ENCODE data around the gene APBB2. TPM values are rescaled to one million over a fixed set of nuclear protein-coding genes. Genes with fewer than 3 reads are reported as not detected.
A peak's percentile ranks its signal among the peaks of the same experiment; 100 is the strongest.

The APBB2 gene
- total RNA-seq, 1 donor from 2014 or later = 124 TPM

DNA sequence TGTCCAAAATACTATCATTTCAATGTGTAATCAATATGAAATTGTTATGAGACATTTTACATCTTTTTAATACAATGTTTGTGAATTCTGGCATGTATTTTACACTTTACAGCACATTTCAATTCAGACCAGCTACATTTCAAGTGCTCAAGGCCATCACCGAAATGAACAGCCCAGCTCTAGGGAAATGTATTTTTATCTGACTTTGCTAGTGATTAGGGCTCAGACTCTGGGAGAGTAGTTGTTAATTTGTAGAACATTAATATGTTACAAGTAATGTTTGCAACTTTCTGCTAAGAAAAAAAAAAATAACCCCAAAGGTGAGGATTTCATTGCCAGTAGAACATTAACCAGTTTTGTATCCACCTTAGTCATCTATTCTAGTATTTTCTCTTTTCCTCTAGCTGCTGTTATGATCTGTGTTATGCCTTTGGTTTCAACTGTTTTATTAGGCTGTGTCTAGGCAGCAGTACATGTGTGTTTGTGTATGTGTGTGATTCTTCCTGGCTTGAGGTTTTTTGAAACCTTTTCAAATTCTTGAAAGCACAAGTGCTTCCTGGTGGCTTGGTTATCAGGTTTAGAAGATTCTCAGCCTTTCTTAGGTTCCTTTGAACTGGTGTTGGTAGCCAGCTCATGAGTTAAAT lies 338.7 kb downstream of the APBB2 start:
- DNase-seq (ENCODE audit: extremely low read depth, low read depth, low spot score) = no peak

GRCh38 chr4:40874901-40875300 lies 339.4 kb downstream of the APBB2 start:
- DNase-seq (ENCODE audit: extremely low read depth, low read depth, low spot score) = no peak

GRCh38 chr4:40874331-40874730 lies 340.0 kb downstream of the APBB2 start:
- no peak for DNase-seq (ENCODE audit: extremely low read depth, low read depth, low spot score)

DNA sequence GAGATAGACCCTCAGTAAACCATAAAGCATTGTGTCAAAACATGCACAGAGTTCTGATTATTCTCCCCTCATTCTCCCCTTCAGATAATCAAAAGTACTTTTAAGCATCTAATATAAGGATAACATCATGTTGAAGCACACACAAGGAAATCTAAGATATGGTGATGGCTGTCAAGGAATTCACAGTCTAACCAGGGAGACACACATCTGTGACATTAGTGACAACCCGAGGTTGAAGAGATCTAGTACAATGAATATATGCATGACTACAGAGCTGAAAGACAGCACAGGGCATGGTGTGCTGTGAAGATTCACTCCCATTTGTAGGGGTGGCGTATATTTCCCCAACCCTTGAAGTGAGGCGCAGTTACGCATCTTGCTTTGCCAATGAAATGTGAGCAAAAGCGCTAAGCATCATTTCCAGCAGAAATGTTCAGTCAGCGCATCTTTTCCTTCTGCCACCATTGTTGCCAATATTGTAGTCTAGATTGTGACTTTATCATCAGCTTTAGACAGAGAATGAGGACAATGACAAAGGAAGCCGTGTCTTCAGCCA lies 342.6 kb downstream of the APBB2 start:
- no peak for DNase-seq (ENCODE audit: extremely low read depth, low read depth, low spot score)

DNA sequence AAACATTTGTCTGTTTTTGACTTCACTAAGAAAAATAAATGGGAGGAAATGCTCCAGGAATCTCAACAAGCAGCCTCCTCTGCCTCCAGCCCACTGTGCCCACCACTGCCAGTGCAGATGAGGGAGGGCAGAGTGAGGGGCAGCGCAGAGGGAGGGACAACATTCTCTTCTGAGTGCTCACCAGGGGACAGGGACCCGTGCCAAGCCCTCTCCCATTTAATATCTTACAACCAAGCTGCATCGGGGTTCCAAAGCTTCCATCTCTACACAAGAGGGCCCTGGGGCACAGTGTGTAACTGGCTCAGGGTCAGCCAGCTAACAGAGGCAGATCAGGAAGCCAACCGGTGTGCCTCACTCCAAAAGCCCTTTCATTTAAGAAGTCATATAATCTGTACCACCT lies 344.2 kb downstream of the APBB2 start:
- no peak for DNase-seq (ENCODE audit: extremely low read depth, low read depth, low spot score)

GRCh38 chr4:40865696-40866095 lies 348.6 kb downstream of the APBB2 start:
- DNase-seq (ENCODE audit: extremely low read depth, low read depth, low spot score) = no peak

- no peak for DNase-seq (ENCODE audit: extremely low read depth, low read depth, low spot score)
These were observed 349.8 kb downstream of the APBB2 start for GRCh38 chr4:40864531-40864930.

DNA sequence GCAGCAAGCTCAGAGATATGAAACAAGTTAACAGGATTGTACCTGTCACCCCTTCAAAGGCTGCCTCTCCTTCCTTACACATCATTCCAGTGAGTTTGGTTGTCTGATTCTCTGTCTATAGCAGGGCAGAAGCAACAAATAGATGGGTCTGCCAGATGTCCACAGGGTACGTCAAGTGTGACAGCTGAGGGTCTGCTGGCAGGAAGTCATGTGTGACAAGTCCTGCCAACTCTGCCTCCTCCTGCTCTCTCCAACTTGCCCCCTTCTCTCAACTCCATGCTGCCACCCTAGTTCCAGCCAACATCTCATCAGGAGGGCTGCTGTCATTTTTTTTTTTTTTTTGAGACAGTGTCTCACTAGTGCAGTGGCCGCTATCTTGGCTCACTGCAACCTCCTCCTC lies 355.4 kb downstream of the APBB2 start:
- no peak for DNase-seq (ENCODE audit: extremely low read depth, low read depth, low spot score)

DNA sequence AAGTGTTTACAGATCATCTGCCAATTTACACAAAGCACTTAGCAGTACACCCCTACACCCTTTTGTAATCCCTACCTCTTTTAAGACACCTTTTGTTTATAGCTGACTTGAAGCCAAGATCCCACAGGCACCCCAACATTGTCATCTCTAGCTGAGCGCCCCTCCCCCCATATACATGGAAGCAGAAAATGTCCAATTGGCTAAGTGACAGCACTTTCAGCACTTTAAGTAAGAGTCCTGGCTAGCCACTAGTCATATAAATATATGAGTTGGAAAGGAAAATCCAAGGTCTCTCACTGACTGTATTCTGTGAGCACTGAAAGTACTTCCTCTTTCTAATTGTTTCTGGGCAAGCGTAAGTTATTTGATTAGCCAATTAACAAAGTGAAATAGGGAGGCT lies 356.4 kb downstream of the APBB2 start:
- no peak for DNase-seq (ENCODE audit: extremely low read depth, low read depth, low spot score)

- DNase-seq (ENCODE audit: extremely low read depth, low read depth, low spot score) = no peak
These were observed 357.4 kb downstream of the APBB2 start for GRCh38 chr4:40856840-40857362.

- no peak for DNase-seq (ENCODE audit: extremely low read depth, low read depth, low spot score)
These were observed 358.0 kb downstream of the APBB2 start for GRCh38 chr4:40856277-40856839.

DNA sequence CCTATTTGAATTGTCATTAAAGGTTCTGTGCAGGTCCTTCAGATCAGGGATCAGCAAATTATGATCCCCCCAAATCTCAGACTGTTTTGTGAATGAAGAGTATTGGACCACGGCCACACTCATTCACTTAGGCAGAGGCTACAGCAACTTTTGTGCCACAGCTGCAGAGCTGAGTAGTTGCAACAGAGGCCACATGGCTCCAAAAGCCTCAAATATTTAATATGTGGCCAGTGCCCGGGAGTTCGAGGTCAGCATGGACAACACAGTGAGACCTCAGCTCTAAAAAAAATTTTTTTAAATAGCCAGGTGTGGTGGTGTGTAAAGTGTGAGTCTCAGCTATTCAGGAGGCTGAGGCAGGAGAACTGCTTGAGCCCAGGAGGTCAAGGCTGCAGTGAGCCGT lies 363.8 kb downstream of the APBB2 start:
- DNase-seq (ENCODE audit: extremely low read depth, low read depth, low spot score) = no peak

DNA sequence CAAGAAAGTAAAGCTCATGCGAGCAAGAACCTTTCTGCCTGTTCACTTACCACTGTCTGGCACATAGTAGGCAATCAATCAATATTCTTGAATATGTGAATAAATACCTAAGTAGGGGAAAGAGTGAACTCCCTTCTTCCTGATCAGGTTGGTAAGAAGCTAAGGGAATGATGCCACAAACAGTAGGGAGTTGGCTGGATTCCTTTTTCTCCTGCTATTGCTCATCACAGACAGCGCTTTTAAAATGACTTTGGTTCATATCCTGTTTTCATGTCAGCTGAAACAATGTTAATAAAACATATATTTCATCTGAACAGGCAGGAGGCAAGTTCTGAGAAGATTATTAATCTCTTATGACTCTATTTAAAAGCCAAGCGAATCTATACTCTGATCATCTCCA lies 365.4 kb downstream of the APBB2 start:
- DNase-seq (ENCODE audit: extremely low read depth, low read depth, low spot score) = no peak

- DNase-seq (ENCODE audit: extremely low read depth, low read depth, low spot score) = no peak
These were observed 366.1 kb downstream of the APBB2 start for GRCh38 chr4:40848251-40848650.

GRCh38 chr4:40846532-40846931 lies 367.8 kb downstream of the APBB2 start:
- no peak for DNase-seq (ENCODE audit: extremely low read depth, low read depth, low spot score)

DNA sequence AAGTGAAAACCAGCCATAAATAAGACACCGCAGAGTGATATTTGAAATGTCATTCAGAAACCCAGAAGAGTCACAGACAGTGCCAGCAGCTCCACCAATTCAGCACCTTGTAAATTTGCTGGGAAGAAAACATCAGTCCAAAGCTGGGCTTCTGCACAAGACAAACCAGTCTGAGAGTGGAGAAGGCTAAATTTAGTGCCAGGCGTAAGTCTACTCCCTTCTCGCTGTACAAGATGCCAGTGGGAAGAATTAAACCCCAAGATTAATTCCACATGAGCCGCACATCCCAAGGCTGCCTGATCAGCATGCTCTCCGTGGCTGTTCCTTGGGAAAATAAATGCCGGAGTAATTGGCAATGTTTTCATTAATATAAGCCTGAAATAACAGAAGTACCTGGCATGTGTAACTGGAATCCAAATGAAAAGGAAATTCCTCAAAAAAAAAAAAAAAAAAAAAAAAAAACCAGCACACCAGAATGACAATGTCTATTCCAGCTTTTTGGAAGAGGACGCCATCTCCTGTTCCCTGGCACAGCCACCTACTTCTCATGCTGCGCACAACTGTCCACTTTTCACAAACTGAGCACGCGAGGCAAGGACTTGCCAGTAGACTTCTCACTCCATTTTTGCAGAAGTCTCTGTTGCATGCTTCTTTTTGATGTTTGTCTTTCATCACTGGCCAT lies 369.0 kb downstream of the APBB2 start:
- DNase-seq (ENCODE audit: extremely low read depth, low read depth, low spot score) = no peak

DNA sequence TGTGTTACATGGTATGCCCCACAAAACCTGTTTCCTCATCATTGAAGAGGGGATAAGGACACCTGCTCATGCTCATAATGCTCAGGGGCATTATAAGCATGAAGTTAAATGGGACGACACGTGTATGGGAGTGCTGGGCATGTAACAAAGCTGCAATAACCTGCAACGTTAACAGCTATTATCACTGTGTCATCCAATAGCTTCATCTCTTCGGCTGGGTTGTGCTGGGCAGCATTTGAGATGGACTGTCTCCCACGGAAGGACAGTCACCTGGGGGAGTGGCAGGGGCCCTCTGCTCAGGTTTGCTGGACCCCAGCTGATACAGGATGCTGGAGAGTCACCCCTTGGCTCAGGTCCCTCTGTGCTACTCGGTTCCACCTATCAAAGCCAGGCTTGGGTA lies 370.1 kb downstream of the APBB2 start:
- DNase-seq (ENCODE audit: extremely low read depth, low read depth, low spot score) = no peak

- no peak for DNase-seq (ENCODE audit: extremely low read depth, low read depth, low spot score)
These were observed 370.6 kb downstream of the APBB2 start for GRCh38 chr4:40843696-40844095.

DNA sequence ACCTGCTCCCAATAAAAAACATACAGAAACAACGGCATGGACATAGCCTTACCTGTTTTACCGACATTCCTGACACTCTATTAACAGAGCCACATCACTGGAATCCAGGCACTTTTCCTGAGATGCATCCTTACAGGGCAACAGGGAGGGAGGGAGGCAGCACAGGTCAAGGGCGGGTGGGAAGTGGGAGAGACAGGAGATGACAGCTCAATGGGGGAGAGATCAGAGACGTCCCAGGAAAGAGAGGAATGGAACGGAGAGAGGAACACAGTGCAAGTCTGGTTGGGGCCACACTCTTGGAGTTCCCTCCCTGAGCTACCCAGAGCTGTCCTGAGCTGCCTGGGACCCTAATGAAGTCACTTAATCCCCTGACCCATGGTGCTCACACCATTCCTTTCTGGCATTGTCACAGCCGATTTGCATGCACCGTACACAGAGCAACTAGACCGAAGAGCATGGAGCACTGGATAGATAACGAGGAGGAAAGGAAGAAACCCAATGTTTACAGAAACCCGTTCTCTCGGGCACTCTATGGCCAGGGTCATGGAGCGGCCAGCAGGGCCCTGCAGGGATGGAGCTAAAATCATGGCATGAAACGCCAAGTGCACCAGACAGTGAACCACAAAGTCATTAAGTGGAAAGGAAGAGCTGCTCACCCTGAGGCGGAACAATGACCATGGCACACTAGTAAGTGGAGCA lies 371.5 kb downstream of the APBB2 start:
- DNase-seq (ENCODE audit: extremely low read depth, low read depth, low spot score) = no peak

DNA sequence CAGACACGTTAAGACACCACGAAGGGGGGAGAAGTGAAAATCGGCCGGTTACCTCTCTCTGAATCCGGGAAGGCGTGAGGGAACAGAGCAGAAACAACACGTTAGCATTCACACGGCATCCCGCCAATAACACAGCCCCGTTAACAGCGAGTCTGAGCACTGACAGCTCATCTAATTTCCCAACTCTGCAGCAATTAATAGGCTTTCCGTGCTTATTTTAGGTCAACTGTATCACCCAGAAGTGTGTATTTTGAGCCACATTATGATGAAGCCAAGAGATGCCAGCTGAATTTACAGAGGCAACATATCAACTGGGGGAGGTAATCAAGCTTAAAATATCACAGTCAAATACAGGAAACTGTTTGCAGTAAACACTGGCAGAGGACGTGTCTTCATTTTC lies 372.0 kb downstream of the APBB2 start:
- DNase-seq (ENCODE audit: extremely low read depth, low read depth, low spot score) = no peak

- DNase-seq (ENCODE audit: extremely low read depth, low read depth, low spot score) = peak; percentile 76
These were observed 373.3 kb downstream of the APBB2 start for GRCh38 chr4:40840985-40841571.

Measured in glomerular endothelial cell (primary cell).